GM12865 (cell line): Measurements from ENCODE around the gene RASAL2.

Experiments
- DNase-seq: peaks from one replicate; pipeline ENCODE4 v3.0.0; 2010; ENCODE audit warnings: low read depth
- H3K4me3 ChIP-seq: 2 replicates; pipeline ENCODE4 v1.5.1; 2011; ENCODE audit warnings: mild to moderate bottlenecking, low read depth, low read length, control low read depth
- TF ChIP-seq, protein P1 (sequence below): IDR thresholded peaks from 2 replicates; pipeline ENCODE4 v1.5.1; 2011; ENCODE audit warnings: low read length, control low read depth, low read depth, inconsistent platforms; ENCODE audit not compliant: insufficient read depth; ENCODE audit errors: missing control alignments

The RASAL2 gene

DNA sequence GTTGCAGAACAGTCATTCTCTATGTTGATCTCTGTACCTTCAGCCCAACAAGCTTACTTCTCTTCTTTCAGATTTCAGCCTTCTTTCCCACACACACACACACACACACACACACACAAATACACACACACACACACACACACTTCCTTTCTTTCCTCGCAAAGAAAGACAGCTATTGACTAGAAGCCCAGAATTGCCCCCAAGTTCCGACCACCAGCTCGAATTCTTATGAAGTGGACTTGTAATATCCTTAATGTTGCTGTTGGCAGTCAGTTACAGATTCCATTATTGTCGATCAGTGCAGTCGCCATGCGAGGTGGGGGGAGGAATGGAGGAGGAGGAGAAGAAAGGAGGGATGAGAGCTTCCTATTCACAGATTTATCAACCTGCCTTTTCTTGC lies 277.3 kb downstream of the RASAL2 start:
- H3K4me3 ChIP-seq, result no peak overlapping the region
- TF ChIP-seq, protein P1, sequence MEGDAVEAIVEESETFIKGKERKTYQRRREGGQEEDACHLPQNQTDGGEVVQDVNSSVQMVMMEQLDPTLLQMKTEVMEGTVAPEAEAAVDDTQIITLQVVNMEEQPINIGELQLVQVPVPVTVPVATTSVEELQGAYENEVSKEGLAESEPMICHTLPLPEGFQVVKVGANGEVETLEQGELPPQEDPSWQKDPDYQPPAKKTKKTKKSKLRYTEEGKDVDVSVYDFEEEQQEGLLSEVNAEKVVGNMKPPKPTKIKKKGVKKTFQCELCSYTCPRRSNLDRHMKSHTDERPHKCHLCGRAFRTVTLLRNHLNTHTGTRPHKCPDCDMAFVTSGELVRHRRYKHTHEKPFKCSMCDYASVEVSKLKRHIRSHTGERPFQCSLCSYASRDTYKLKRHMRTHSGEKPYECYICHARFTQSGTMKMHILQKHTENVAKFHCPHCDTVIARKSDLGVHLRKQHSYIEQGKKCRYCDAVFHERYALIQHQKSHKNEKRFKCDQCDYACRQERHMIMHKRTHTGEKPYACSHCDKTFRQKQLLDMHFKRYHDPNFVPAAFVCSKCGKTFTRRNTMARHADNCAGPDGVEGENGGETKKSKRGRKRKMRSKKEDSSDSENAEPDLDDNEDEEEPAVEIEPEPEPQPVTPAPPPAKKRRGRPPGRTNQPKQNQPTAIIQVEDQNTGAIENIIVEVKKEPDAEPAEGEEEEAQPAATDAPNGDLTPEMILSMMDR, result no peak
- DNase-seq, result no peak

DNA sequence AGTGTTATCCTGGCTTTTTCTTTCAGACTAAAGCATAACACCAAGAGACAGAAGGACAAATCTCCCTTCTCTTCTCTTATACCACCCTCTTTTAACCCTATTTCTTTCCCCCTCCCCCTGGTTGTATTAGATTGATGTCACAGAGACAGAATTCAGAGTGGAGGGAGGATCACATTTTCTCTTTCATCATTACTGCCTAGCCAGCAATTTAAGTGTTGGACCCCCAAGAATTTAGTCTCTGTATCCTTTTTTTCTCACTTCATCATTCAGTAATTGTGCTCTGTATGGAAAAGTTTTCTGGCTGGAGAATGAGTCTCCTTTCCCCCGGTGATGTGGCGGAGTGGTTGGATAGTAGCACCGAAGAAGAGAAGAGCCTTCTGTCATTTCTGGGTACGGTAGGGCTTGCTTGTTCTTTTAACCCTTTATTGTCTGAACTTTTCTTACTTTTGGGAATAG lies 278.1 kb downstream of the RASAL2 start:
- TF ChIP-seq, protein P1, result no peak
- no peak for DNase-seq
- no peak overlapping the region for H3K4me3 ChIP-seq

DNA sequence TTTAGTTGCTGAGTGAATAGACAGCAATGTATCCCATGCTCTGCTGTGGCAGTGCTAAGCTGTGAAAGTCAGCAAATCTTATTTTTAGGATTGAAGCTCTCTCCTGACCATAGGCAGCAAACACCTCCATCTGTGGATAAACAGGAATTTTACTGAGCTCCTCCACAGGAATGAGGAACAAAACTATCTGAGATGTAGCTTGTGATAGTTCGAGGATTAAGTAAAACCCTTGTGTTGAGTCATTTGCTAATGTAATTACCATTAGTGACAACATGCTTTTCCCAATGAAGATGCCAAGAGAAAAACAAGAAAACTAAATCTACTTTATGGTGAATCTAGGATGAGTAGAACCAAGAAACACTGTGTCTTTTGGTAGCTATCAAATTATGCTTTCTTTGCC lies 280.1 kb downstream of the RASAL2 start:
- TF ChIP-seq, protein P1, result no peak
- no peak overlapping the region for H3K4me3 ChIP-seq

DNA sequence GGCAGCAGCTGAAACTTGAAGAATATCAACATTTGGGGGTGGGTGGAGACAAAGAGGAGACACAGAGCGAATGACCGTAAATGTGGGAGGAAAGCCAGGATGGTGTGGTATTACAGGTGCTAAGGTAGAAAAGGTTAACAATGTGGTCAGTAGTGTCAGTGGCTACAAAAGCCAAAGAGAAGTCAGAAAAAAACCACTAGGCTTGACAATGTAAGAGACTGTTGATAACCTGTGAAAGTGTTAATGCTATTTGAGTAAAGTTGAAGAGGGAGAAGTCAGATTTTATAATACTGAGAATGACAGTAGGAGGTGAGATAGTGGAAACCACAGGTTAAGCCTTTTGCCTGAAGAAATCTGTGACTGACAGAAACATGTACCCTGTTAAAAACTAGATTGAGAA lies 282.1 kb downstream of the RASAL2 start:
- no peak for DNase-seq
- TF ChIP-seq, protein P1, result no peak
- no peak overlapping the region for H3K4me3 ChIP-seq

More for the DNA sequence above, 280.1 kb downstream of the RASAL2 start:
- DNase-seq, result no peak

DNA sequence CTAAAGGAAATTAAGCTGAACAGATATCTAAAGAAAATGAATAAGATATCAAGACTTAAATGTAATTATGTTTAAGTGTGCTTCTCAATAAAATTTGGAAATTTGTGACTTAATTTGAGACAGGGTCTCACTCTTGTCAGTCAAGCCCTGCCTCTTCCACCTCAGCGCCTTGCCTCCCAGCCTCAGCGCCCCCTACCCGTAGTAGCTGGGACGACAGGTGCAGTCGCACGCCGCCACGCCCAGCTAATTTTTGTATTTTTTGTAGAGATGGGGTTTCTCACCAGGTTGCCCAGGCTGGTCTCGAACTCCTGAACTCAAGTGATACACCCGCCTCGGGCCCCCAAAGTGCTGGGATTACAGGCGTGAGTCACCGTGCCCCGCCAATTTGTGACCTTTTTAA lies 285.9 kb downstream of the RASAL2 start:
- TF ChIP-seq, protein P1, result peak; percentile 22
- DNase-seq, result no peak
- H3K4me3 ChIP-seq, result no peak overlapping the region

DNA sequence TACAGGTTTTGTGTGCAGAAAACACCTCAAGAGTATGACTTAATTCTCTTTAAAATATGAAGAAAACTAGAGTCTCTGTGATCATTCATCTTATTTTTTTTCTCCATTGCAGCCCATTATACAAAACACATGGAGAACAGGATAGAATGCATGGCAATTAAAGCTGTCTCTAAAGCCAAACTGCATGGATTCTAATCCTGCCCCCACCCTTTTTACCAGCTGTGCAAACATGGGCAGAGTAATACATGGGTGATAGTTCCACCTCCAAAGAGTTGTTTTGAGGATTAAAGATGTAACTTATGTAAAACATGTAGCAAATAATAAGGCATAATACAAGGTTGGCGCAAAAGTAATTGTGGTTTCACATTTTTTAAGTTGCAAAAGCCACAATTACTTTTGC lies 288.5 kb downstream of the RASAL2 start:
- TF ChIP-seq, protein P1, result no peak
- no peak for DNase-seq
- H3K4me3 ChIP-seq, result no peak overlapping the region

DNA sequence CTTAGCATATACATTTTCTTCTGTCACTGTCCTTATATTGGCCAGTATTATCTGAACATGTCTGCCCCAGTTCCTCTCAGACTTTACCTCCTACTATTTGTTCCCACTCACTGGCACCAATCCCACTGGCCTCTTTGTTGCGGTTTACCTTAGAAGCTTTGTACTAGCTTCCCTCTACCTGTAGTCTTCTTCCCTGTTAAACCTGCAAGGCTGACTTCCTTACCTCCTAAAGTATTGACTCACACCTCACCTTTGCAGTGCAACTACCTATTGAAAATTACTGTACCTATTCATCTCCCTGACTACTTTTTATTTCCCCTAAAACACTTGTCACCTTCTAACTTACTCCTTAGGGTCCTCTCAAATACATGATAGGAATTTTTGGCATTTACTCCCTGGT lies 291.8 kb downstream of the RASAL2 start:
- TF ChIP-seq, protein P1, result no peak
- no peak overlapping the region for H3K4me3 ChIP-seq
- DNase-seq, result no peak
